ENCODE data around the gene SLC27A3. TPM values are rescaled to one million over a fixed set of nuclear protein-coding genes. Genes with fewer than 3 reads are reported as not detected.

Gene SLC27A3
- total RNA-seq, 1 experiment from 2014 or later, result 42.0 TPM

DNA sequence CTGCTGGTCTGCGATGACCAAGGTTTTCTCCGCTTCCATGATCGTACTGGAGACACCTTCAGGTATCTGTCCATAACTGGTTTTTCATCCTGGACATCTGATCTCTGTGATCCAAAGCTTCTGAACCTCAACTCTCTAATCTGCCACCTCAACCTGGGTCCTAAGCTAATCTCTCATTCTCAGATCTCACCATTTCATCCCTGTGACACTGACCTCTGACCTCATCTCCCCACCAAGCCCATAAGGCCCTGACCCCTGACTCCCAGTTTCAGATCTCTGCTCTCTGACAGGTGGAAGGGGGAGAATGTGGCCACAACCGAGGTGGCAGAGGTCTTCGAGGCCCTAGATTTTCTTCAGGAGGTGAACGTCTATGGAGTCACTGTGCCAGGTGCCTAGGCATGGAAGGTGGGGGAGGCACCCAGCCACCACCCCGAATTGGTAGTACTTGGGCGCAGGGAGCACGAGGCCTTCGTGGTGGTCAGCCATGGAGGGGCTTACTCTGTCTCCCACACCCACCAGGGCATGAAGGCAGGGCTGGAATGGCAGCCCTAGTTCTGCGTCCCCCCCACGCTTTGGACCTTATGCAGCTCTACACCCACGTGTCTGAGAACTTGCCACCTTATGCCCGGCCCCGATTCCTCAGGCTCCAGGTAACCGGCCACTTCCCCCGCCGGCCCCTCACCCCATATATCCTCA is 3.8 kb downstream of the SLC27A3 start:
- no peak overlapping the region for H2BK120ac ChIP-seq (ENCODE audit: low read depth, low read length, poor library complexity, severe bottlenecking)
- WGBS (ENCODE audit: extremely low coverage, insufficient read length, low lambda C conversion rate), result no CpG with 5 or more reads among the region's 18 CpGs
- H3K4me3 Mint-ChIP-seq, result no peak overlapping the region

More for the DNA sequence above, 3.8 kb downstream of the SLC27A3 start:
- no peaks in the 10 kb centered on the region for H4K20me1 ChIP-seq (ENCODE audit: control insufficient read depth, insufficient read depth, insufficient read length)
- peaks cover 1 to 30% (median 22%) of the 10 kb centered on the region in 3 experiments; a peak in 6 of 7 replicates for H3K36me3 Mint-ChIP-seq (ENCODE audit: insufficient read depth in 1 of 3, low read depth in 3 of 3)
- peaks cover 10% of the 10 kb centered on the region for H3K23me2 ChIP-seq (ENCODE audit: insufficient read length, low read depth, low read length, poor library complexity, severe bottlenecking)
- H3K23ac ChIP-seq (ENCODE audit: insufficient read length, low read depth, low read length), result no peak overlapping the region
- H3K4me1 Mint-ChIP-seq, result peaks cover 33 to 35% of the 10 kb centered on the region in 2 experiments
- H3K9ac ChIP-seq (ENCODE audit: extremely low read depth, insufficient read length, low read length), result no peak overlapping the region
- no peak overlapping the region for H3K56ac ChIP-seq (ENCODE audit: insufficient read length, low read depth, low read length)
- no peaks in the 10 kb centered on the region for H3K79me1 ChIP-seq (ENCODE audit: insufficient read depth, low read depth, low read length, poor library complexity, severe bottlenecking)
- H3K9me3 ChIP-seq (ENCODE audit: control insufficient read depth, low read depth, low read length), result no peaks in the 10 kb centered on the region
- no peak overlapping the region for H2AFZ ChIP-seq (ENCODE audit: low read length)
- no peak overlapping the region for H3K18ac ChIP-seq (ENCODE audit: insufficient read length, low read depth, low read length)
- no peak overlapping the region for H2BK12ac ChIP-seq (ENCODE audit: insufficient read length, low read depth, low read length)
- no peak overlapping the region for H3K27ac Mint-ChIP-seq
- H3K4me1 ChIP-seq (ENCODE audit: insufficient read depth, low read length), result peaks cover 3% of the 10 kb centered on the region; the same call in 1 of the 2 replicates
- no peak overlapping the region for H3K4ac ChIP-seq (ENCODE audit: low read depth, low read length)
- no peak overlapping the region for H4K91ac ChIP-seq (ENCODE audit: insufficient read length, low read depth, low read length)
- no peaks in the 10 kb centered on the region for H3K27me3 ChIP-seq (ENCODE audit: insufficient read depth, low read length)
- no peak overlapping the region for H2BK20ac ChIP-seq (ENCODE audit: low read depth, low read length, poor library complexity, severe bottlenecking)
- no peaks in the 10 kb centered on the region for H3K9me3 Mint-ChIP-seq
- H3K27ac ChIP-seq (ENCODE audit: insufficient read length, low read depth, low read length), result no peak overlapping the region
- no peak overlapping the region for H3K14ac ChIP-seq (ENCODE audit: insufficient read depth, low read length)
- H2BK15ac ChIP-seq (ENCODE audit: low read depth, low read length), result no peak overlapping the region
- no peaks in the 10 kb centered on the region for H3K27me3 Mint-ChIP-seq (ENCODE audit: low read depth)
- TF ChIP-seq, protein P1, sequence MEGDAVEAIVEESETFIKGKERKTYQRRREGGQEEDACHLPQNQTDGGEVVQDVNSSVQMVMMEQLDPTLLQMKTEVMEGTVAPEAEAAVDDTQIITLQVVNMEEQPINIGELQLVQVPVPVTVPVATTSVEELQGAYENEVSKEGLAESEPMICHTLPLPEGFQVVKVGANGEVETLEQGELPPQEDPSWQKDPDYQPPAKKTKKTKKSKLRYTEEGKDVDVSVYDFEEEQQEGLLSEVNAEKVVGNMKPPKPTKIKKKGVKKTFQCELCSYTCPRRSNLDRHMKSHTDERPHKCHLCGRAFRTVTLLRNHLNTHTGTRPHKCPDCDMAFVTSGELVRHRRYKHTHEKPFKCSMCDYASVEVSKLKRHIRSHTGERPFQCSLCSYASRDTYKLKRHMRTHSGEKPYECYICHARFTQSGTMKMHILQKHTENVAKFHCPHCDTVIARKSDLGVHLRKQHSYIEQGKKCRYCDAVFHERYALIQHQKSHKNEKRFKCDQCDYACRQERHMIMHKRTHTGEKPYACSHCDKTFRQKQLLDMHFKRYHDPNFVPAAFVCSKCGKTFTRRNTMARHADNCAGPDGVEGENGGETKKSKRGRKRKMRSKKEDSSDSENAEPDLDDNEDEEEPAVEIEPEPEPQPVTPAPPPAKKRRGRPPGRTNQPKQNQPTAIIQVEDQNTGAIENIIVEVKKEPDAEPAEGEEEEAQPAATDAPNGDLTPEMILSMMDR (conservative IDR thresholded peaks at IDR 0.05), result no peak
- H4K5ac ChIP-seq (ENCODE audit: insufficient read length, low read depth, low read length), result no peak overlapping the region
- no peak overlapping the region for H3T11ph ChIP-seq (ENCODE audit: low read length)
- no peak overlapping the region for H2BK5ac ChIP-seq (ENCODE audit: insufficient read length, low read length)
- no peak for DNase-seq
- H3K4me2 ChIP-seq (ENCODE audit: insufficient read depth, insufficient read length, low read length), result no peak overlapping the region
- H2AK5ac ChIP-seq (ENCODE audit: insufficient read length, low read length), result no peak overlapping the region
- H3K79me2 ChIP-seq (ENCODE audit: insufficient read depth, low read length), result no peaks in the 10 kb centered on the region
- no peak overlapping the region for H4K8ac ChIP-seq (replicated peaks; ENCODE audit: insufficient read length, low read depth, low read length)
